H9 (cell line): Measurements from ENCODE around the gene PAEP. TPM values are rescaled to one million over a fixed set of nuclear protein-coding genes. Genes with fewer than 3 reads are reported as not detected.

Source experiments
- DNase-seq: peaks from one replicate; pipeline ENCODE4 v3.0.0-alpha.2; 2017
- H2AFZ ChIP-seq: one replicate; pipeline ENCODE4 v1.6.1; 2013; ENCODE audit warnings: mild to moderate bottlenecking, low read length, control low read depth, moderate library complexity
- H2AK5ac ChIP-seq: 2 replicates; pipeline ENCODE4 v1.6.1; 2013; ENCODE audit warnings: low read length, control low read depth, mixed read lengths; ENCODE audit not compliant: insufficient read length
- H2BK120ac ChIP-seq: one replicate; pipeline ENCODE4 v1.6.1; 2013; ENCODE audit warnings: low read depth, mild to moderate bottlenecking, low read length, control low read depth, inconsistent platforms; ENCODE audit not compliant: poor library complexity, severe bottlenecking
- H2BK12ac ChIP-seq: 2 replicates; pipeline ENCODE4 v1.6.1; 2013; ENCODE audit warnings: low read length, control low read depth, mixed read lengths, low read depth; ENCODE audit not compliant: insufficient read length
- H2BK15ac ChIP-seq: 2 replicates; pipeline ENCODE4 v1.6.1; 2013; ENCODE audit warnings: low read depth, low read length, control low read depth
- H2BK20ac ChIP-seq: one replicate; pipeline ENCODE4 v1.6.1; 2013; ENCODE audit warnings: low read depth, mild to moderate bottlenecking, low read length, control low read depth, inconsistent platforms; ENCODE audit not compliant: poor library complexity, severe bottlenecking
- H2BK5ac ChIP-seq: 2 replicates; pipeline ENCODE4 v1.6.1; 2013; ENCODE audit warnings: low read length, control low read depth, mixed read lengths; ENCODE audit not compliant: insufficient read length
- H3K14ac ChIP-seq: 2 replicates; pipeline ENCODE4 v1.6.1; 2013; ENCODE audit warnings: low read length, control low read depth; ENCODE audit not compliant: insufficient read depth
- H3K18ac ChIP-seq: 2 replicates; pipeline ENCODE4 v1.6.1; 2013; ENCODE audit warnings: low read depth, mild to moderate bottlenecking, mixed read lengths, low read length, control low read depth; ENCODE audit not compliant: insufficient read length
- H3K23ac ChIP-seq: 2 replicates; pipeline ENCODE4 v1.6.1; 2013; ENCODE audit warnings: low read length, control low read depth, mixed read lengths, low read depth; ENCODE audit not compliant: insufficient read length
- H3K23me2 ChIP-seq: 2 replicates; pipeline ENCODE4 v1.6.1; 2013; ENCODE audit warnings: low read depth, mild to moderate bottlenecking, mixed read lengths, low read length, control low read depth; ENCODE audit not compliant: insufficient read length, poor library complexity, severe bottlenecking
- H3K27ac ChIP-seq: 2 replicates; pipeline ENCODE4 v1.5.1; 2013; ENCODE audit warnings: low read length, control low read depth, mixed read lengths, low read depth; ENCODE audit not compliant: insufficient read length
- H3K27me3 ChIP-seq: 2 replicates; pipeline ENCODE4 v1.6.1; 2013; ENCODE audit warnings: low read length, control low read depth, inconsistent platforms; ENCODE audit not compliant: insufficient read depth
- H3K4ac ChIP-seq: 2 replicates; pipeline ENCODE4 v1.6.1; 2013; ENCODE audit warnings: low read depth, mild to moderate bottlenecking, control low read depth, inconsistent platforms, low read length, moderate library complexity
- H3K4me1 ChIP-seq: 2 replicates; pipeline ENCODE4 v1.6.1; 2013; ENCODE audit warnings: low read length, control low read depth, inconsistent platforms; ENCODE audit not compliant: insufficient read depth
- H3K4me2 ChIP-seq: 2 replicates; pipeline ENCODE4 v1.6.1; 2013; ENCODE audit warnings: low read length, control low read depth, mixed read lengths; ENCODE audit not compliant: insufficient read length, insufficient read depth
- H3K56ac ChIP-seq: 2 replicates; pipeline ENCODE4 v1.6.1; 2013; ENCODE audit warnings: low read depth, mild to moderate bottlenecking, mixed read lengths, low read length, control low read depth; ENCODE audit not compliant: insufficient read length
- H3K79me1 ChIP-seq: 2 replicates; pipeline ENCODE4 v1.6.1; 2013; ENCODE audit warnings: low read depth, mild to moderate bottlenecking, moderate library complexity, low read length, control low read depth, inconsistent platforms; ENCODE audit not compliant: insufficient read depth, poor library complexity, severe bottlenecking
- H3K79me2 ChIP-seq: 2 replicates; pipeline ENCODE4 v1.6.1; 2013; ENCODE audit warnings: low read length, control low read depth, inconsistent platforms; ENCODE audit not compliant: insufficient read depth
- H3K9ac ChIP-seq: 2 replicates; pipeline ENCODE4 v1.6.1; 2013; ENCODE audit warnings: low read length, control low read depth, mixed read lengths; ENCODE audit not compliant: insufficient read length; ENCODE audit errors: extremely low read depth
- H3K9me3 ChIP-seq: one replicate; pipeline ENCODE4 v1.6.1; 2013; ENCODE audit warnings: low read depth, low read length, inconsistent platforms; ENCODE audit not compliant: control insufficient read depth
- H3T11ph ChIP-seq: one replicate; pipeline ENCODE4 v1.6.1; 2013; ENCODE audit warnings: mild to moderate bottlenecking, low read length, control low read depth, inconsistent platforms
- H4K20me1 ChIP-seq: one replicate; pipeline ENCODE4 v1.6.1; 2013; ENCODE audit not compliant: control insufficient read depth, insufficient read length, insufficient read depth
- H4K5ac ChIP-seq: 2 replicates; pipeline ENCODE4 v1.6.1; 2013; ENCODE audit warnings: low read depth, mild to moderate bottlenecking, mixed read lengths, low read length, control low read depth; ENCODE audit not compliant: insufficient read length
- H4K8ac ChIP-seq: replicated peaks from 2 replicates; pipeline ENCODE4 v1.6.1; 2013; ENCODE audit warnings: low read length, control low read depth, mixed read lengths, low read depth; ENCODE audit not compliant: insufficient read length
- H4K91ac ChIP-seq: 2 replicates; pipeline ENCODE4 v1.6.1; 2013; ENCODE audit warnings: low read depth, mild to moderate bottlenecking, moderate library complexity, mixed read lengths, low read length, control low read depth; ENCODE audit not compliant: insufficient read length
- H3K27ac Mint-ChIP-seq, 3 experiments: 2 replicates in 2 of 3; 3 replicates in 1 of 3; pipeline ENCODE4 v1.8.0; 2020 to 2021; ENCODE audit warnings: mixed read lengths in 3 of 3, mild to moderate bottlenecking in 1 of 3, moderate library complexity in 1 of 3
- H3K27me3 Mint-ChIP-seq: 2 replicates; pipeline ENCODE4 v1.8.0; 2021; ENCODE audit warnings: low read depth, mild to moderate bottlenecking, moderate library complexity, mixed read lengths
- H3K36me3 Mint-ChIP-seq, 3 experiments: 2 replicates in 2 of 3; 3 replicates in 1 of 3; pipeline ENCODE4 v1.8.0; 2020 to 2021; ENCODE audit warnings: low read depth in 3 of 3, mixed read lengths in 3 of 3; ENCODE audit not compliant: insufficient read depth in 1 of 3
- H3K4me1 Mint-ChIP-seq, 2 experiments: 2 replicates each; pipeline ENCODE4 v1.8.0; 2020; ENCODE audit warnings: mixed read lengths in 2 of 2
- H3K4me3 Mint-ChIP-seq, 2 experiments: 2 replicates in 1 of 2; 3 replicates in 1 of 2; pipeline ENCODE4 v1.8.0; 2020 to 2021; ENCODE audit warnings: mild to moderate bottlenecking in 2 of 2, mixed read lengths in 2 of 2, moderate library complexity in 1 of 2
- H3K9me3 Mint-ChIP-seq, 2 experiments: 2 replicates in 1 of 2; 3 replicates in 1 of 2; pipeline ENCODE4 v1.8.0; 2020; ENCODE audit warnings: mild to moderate bottlenecking in 2 of 2, mixed read lengths in 2 of 2, moderate library complexity in 1 of 2
- CTCF ChIP-seq: fragments of 200-600 bp; sonication (generic); conservative IDR thresholded peaks from 3 replicates; pipeline ENCODE4 v1.8.0; 2021; ENCODE audit warnings: antibody characterized with exemption, mild to moderate bottlenecking
- WGBS: extraction: QIAGEN DNeasy Blood & Tissue Kit; methylation state at CpG from one replicate; pipeline ENCODE4 v1.1.7; 2013; ENCODE audit warnings: missing lambda C conversion rate, low lambda C conversion rate, mixed read lengths; ENCODE audit not compliant: insufficient read length; ENCODE audit errors: extremely low coverage; 5-methylcytosine and 5-hydroxymethylcytosine counted together
- total RNA-seq: library from RNA; stranded (reverse); gene quantifications from 2 replicates; pipeline ENCODE4 v1.2.1, GENCODE V29; 2021

Gene PAEP
- total RNA-seq, 1 experiment from 2014 or later = not detected

GRCh38 chr9:135577256-135577655 lies 15.7 kb downstream of the PAEP start:
- H2AFZ ChIP-seq = no peak overlapping the region
- H3K23ac ChIP-seq = no peak overlapping the region
- WGBS = no CpG with 5 or more reads among the region's 10 CpGs
- H3K4me1 Mint-ChIP-seq = peaks cover 0 to 2% of the 10 kb centered on the region in 2 experiments; a peak in 2 of 4 replicates
- no peak overlapping the region for H3K9ac ChIP-seq
- H3K27ac Mint-ChIP-seq = no peak overlapping the region
- H4K5ac ChIP-seq = no peak overlapping the region
- no peak overlapping the region for H3K4me2 ChIP-seq
- peaks cover 6 to 9% of the 10 kb centered on the region in 2 experiments; a peak in 4 of 5 replicates for H3K9me3 Mint-ChIP-seq
- no peak overlapping the region for H3T11ph ChIP-seq
- no peak overlapping the region for H4K8ac ChIP-seq
- H3K14ac ChIP-seq = no peak overlapping the region
- H3K27me3 Mint-ChIP-seq = peaks cover 15% of the 10 kb centered on the region
- H3K79me2 ChIP-seq = no peaks in the 10 kb centered on the region
- no peak overlapping the region for H2BK15ac ChIP-seq
- no peaks in the 10 kb centered on the region for H3K9me3 ChIP-seq
- H3K36me3 Mint-ChIP-seq = peaks cover 0 to 3% (median 0%) of the 10 kb centered on the region in 3 experiments; a peak in 1 of 7 replicates
- H3K4ac ChIP-seq = no peak overlapping the region
- no peaks in the 10 kb centered on the region for H3K79me1 ChIP-seq
- DNase-seq = no peak
- no peak for TF ChIP-seq CTCF
- no peaks in the 10 kb centered on the region for H3K23me2 ChIP-seq
- H4K91ac ChIP-seq = no peak overlapping the region
- no peak overlapping the region for H3K27ac ChIP-seq
- no peak overlapping the region for H2BK12ac ChIP-seq
- H2BK20ac ChIP-seq = no peak overlapping the region
- H3K4me3 Mint-ChIP-seq = no peak overlapping the region
- no peak overlapping the region for H2BK5ac ChIP-seq
- H3K27me3 ChIP-seq = no peaks in the 10 kb centered on the region
- no peaks in the 10 kb centered on the region for H3K4me1 ChIP-seq
- H2AK5ac ChIP-seq = no peak overlapping the region
- no peak overlapping the region for H3K18ac ChIP-seq
- no peaks in the 10 kb centered on the region for H4K20me1 ChIP-seq
- H3K56ac ChIP-seq = no peak overlapping the region
- no peak overlapping the region for H2BK120ac ChIP-seq
